Embryonic facial prominence (tissue), 1 donor: ENCODE results near the gene C19orf33.
"Not testable (repeated sequence)": the region's sequence is repeated elsewhere in the genome, so short reads cannot be mapped to it uniquely, and the experiment has no call there.

Experiments
- DNase-seq: peaks from one replicate; pipeline ENCODE4 v3.0.0-alpha.2; 2016; ENCODE audit errors: extremely low spot score

Gene C19orf33

GRCh38 chr19:38303517-38304351 is at the start of gene C19orf33:
TSS of gene C19orf33 (plus strand) at chr19:38304251. CDS start at chr19:38304262, 11 bp downstream.
- DNase-seq: no peak

- no peak for DNase-seq
These were observed 48.6 kb upstream of the C19orf33 start for GRCh38 chr19:38255383-38256014.

DNA sequence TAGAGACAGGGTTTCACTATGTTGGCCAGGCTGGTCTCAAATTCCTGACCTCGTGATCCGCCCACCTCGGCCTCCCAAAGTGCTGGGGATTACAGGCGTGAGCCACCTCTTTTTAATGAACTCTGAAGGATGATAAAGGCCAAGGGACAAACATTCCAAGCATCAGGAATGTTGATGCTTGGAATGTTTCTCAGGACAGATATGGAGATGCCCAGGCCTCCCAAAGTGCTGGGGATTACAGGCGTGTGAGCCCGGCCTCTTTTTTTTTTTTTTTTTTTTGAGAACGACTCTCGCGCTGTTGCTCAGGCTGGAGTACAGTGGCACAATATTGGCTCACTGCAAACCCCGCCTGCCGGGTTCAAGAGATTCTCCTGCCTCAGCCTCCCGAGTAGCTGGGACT is 42.1 kb upstream of the C19orf33 start:
- DNase-seq: not testable (repeated sequence)

DNA sequence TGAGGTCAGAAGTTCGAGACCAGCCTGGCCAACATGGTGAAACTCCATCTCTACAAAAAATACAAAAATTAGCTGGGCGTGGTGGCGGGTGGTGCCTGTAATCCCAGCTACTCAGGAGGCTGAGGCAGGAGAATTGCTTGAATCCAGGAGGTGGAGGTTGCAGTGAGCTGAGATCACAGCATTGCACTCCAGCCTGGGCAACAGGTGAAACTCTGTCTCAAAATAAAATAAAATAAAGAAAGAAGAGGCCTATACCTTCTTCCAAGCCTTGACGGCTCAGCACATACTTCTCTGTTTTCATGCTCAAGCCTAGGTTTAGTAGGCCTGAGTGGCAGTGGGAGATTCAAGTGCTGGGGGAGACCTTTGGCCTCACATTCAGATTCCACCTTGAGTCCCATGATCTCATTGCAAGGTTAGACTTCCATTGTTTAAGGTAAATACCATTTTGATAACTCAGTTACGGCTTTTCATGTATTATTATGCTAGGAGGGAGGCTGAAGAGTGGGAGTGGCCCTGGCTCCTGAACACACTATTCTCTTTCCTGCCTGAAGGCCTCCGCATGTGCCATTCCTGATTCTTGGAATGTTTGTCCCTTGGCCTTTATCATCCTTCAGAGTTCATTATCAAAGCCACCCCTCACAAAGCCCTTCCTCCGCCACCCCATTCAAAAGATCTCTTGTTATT is 41.3 kb upstream of the C19orf33 start:
- DNase-seq: no peak

DNA sequence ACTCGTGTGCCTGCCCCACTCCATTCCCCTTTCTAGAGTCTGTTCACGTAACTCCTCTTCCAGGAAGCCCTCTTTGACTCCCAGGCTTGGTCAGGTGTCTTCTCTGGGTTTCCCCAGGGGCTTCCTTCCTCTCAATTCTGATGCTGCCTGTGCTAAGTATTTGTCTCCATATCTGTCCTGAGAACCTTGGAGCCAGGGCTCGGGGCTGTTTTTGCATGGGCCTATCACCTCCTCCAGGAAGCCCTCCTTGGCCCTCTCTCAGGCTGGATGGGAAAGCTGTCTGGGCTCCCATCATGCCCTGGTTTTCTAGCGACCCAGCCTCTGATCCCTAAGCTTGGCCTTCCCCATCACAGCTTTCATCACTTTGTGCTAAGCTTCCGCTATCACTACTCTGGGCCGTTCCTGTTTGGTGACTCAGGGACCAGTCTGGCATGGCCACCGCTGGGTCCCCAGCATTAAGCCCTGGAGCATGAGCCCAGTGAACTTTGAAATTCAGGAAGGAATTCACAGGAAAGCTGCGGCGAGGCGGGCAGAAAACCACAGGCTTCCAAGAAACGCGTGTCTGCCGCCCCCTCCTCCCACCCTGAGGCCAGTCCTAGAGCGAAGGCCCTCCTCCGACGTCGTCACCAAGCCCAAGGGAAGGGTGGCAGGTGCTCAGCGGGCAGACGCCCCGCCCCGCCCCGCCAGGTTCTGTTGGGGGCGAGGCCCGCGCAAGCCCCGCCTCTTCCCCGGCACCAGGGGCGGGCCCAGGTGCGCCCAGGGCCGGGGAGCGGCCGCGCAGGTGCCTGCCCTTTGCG is 40.2 kb upstream of the C19orf33 start:
- DNase-seq: no peak

DNA sequence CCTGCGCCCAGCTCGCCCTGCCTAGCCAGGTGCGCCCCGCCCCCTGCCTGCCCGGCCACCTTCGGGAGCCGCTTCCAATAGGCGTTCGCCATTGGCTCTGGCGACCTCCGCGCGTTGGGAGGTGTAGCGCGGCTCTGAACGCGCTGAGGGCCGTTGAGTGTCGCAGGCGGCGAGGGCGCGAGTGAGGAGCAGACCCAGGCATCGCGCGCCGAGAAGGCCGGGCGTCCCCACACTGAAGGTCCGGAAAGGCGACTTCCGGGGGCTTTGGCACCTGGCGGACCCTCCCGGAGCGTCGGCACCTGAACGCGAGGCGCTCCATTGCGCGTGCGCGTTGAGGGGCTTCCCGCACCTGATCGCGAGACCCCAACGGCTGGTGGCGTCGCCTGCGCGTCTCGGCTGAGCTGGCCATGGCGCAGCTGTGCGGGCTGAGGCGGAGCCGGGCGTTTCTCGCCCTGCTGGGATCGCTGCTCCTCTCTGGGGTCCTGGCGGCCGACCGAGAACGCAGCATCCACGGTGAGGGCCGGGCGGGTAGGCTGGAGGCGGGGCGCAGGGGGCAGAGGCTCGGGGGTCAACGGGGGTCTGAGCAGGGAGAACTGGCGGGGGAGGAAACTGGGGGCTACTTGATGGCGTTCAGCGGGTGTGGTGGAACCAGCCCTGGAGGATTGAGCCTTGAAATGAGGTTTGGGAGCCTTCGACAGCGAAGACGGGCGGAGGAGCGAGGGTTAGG is 39.4 kb upstream of the C19orf33 start, which contains the start of gene SPINT2:
Gene SPINT2 (plus strand): TSS at position 88 of the 727 bp plus-strand sequence. CDS start 320 bp downstream, at position 408.
- no peak for DNase-seq

DNA sequence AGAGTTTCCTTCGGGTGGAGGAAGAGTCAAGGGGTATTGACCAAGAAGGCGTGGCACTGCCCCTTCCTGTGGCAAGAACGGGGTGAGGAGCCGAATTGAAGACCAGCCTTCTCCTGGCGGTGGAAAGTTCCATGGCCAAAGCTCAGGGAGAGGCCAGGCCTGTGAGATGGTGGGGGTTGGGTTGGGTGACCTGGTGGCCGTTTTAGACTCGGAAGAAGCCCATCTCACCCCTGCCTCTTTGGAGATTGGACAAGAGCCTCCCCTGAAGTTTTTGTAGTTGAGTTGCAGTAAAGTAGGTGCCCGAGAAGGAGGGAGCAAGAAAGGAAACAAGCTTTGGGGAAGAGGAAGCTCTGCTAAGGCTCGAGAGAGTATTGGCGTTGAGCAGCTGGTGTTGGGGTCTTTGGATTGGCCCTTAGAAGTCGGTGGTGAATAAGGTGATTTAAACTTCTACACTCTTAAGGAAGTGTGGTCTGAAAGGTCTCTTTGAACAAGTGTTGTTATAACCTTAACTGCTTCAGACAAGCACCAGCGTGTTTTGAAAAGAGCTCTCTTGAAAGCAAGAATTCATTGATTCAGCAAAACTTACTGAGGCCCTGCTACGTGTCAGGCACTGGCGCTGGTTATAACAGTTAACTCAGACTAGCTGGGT is 38.7 kb upstream of the C19orf33 start:
- DNase-seq: no peak

DNA sequence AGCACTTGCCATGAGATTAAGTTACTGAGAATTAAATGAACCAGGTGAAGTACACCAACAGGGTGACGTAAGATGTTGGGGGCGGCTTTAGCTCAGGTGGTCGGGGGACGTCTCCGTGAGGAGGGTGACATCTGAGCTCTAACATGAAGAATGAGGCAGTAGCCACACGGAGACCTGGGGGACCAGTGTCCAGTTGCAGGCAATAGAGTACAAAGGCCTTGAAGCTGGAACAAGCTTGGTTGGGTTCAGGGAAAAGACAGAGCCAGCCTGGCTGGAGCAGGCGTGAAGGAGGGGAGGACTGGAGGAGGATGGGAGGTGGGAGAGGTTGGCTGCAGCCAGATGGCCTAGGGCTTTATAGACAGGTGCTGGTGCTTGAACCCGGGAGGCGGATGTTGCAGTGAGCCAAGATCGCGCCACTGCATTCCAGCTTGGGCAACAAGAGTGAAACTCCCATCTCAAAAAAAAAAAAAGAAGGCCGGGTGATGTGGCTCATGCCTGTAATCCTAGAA is 38.1 kb upstream of the C19orf33 start:
- DNase-seq: no peak

DNA sequence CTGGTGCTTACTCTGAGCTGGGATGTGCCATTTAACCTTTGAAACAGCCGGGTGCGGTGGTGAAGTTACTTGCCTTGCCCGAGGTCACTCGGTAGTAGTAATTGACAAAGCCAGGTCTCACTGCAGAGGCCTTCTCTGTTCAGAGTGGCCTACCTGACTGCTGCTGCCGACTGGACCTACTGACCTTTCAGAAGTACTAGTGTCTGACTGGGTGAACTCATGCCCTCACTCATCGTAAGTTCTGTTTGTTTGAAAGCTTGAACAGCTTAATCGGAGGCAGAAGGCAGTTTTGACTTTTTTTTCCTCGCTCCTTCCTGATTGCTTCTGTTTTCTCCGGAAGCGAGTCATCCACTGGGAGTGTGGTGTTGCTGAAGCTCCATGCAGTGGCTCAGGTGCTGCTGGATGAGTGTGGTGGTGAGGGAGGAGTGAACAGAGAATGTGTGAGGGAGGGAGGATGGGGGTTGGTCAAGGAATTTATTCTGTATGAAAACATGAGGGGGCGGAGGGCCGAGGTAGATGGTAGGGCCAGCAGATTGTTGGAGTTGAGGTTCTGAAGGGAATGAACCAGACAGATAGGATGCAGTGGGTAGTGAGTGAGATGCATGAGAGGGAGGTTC is 37.0 kb upstream of the C19orf33 start:
- DNase-seq: no peak

DNA sequence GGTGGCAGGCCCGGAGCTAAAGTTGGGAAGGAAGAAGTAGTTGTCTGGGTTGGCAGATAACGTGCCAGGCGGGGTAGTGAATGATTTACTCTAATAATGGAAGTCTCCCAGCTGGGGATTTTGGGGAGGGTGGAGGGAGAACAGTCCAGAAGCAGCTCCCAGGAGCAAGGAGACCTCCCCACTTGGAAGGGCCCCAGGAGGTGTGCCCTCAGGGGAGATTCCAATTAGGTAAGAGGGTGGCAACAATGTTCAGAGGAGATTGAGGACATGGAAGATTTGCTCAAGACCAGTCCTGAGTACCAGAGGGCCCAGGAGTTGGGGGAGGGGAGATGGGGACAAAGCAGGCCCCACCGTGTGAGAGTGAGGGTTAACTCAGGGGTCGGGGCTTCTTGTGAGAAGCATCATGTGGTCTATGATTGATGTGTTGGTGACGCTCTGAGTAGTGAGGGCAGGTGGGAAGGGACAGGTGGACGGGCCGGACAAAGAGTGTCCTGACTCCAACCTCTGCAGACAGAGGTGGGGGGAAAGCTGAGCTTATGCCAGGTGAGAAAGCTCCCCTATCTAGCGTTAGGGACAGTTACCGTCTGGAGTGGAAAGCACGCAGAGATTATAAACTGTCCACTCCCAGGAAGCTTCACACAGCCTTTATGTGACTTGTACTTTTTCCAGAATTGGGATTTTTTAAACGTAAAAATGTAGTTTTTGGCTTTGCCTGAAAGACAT is 36.1 kb upstream of the C19orf33 start:
- no peak for DNase-seq

GRCh38 chr19:38268539-38268938 is 35.5 kb upstream of the C19orf33 start:
- no peak for DNase-seq

- DNase-seq: no peak
These were observed 33.4 kb upstream of the C19orf33 start for GRCh38 chr19:38270587-38271167.

GRCh38 chr19:38273499-38273898 is 30.6 kb upstream of the C19orf33 start:
- DNase-seq: no peak

DNA sequence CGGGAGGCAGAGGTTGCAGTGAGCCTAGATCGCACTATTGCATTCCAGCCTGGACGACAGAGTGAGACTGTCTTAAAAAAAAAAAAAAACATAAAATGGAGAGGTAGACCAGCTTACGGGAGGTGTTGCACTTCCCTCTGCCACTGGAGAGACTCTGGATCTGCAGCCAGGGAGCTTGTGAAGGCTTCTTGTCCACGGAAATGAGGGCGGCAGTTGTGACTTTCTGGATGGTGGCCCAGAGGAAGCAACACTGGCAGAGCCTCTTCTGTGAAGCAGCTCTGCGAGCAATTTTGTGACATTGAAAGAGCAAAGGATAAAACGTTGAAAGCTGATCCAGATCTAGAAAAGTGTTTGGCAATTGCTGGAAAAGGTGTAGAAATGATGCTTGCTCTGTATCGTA is 29.3 kb upstream of the C19orf33 start:
- DNase-seq: no peak

DNA sequence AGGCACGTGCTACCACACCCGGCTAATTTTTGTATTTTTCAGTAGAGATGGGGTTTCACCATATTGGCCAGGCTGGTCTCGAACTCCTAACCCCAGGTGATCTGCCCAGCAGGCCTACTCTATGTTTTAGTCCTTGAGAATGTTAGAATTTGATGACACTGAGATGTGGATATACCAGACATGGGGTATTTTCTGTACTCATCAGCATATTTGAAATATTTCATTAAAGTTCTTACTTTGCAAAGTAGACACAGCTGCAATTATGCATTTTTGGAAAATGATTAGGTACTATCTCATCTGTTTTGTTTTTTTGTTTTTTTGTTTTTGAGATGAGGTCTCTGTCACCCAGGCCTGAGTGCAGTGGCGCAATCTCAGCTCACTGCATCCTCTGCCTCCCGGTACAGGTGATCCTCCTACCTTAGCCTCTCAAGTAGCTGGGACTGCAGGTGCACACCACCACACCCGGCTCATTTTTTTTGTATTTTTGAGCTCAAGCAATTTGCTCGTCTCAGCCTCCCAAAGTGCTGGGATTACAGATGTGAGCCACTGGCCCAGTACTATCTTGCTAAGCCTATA is 27.0 kb upstream of the C19orf33 start:
- no peak for DNase-seq

DNA sequence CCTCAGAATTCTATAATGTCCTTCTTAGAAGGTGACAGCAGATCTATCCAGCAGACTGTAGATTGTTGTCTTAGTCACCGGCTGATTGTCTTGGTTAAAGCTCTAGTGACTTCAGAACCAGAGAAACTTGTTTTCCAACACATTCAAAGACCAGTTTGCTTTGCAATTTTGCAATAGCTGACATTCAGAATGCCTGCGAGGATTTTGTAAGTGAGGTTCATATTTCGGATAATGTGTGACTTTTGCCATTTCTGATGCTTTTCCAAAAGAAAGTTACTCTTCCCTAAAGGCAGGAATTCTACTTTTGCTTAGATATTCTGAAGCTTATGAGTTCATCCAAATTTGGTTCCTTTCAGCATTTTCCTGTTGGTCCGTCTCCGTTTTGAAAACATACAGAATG is 26.5 kb upstream of the C19orf33 start:
- DNase-seq: no peak

- no peak for DNase-seq
These were observed 25.9 kb upstream of the C19orf33 start for GRCh38 chr19:38277969-38278680.

- no peak for DNase-seq
These were observed 25.3 kb upstream of the C19orf33 start for GRCh38 chr19:38278751-38279150.
